Fibroblast of peridontal ligament (primary cell): ENCODE data around the gene CUL2.
A peak's percentile ranks its signal among the peaks of the same experiment; 100 is the strongest.
"Not testable (repeated sequence)": the region's sequence is repeated elsewhere in the genome, so short reads cannot be mapped to it uniquely, and the experiment has no call there.

Experiments
- DNase-seq: peaks from one replicate; pipeline ENCODE4 v3.0.0-alpha.2; 2010; ENCODE audit errors: extremely low read depth

Gene CUL2

DNA sequence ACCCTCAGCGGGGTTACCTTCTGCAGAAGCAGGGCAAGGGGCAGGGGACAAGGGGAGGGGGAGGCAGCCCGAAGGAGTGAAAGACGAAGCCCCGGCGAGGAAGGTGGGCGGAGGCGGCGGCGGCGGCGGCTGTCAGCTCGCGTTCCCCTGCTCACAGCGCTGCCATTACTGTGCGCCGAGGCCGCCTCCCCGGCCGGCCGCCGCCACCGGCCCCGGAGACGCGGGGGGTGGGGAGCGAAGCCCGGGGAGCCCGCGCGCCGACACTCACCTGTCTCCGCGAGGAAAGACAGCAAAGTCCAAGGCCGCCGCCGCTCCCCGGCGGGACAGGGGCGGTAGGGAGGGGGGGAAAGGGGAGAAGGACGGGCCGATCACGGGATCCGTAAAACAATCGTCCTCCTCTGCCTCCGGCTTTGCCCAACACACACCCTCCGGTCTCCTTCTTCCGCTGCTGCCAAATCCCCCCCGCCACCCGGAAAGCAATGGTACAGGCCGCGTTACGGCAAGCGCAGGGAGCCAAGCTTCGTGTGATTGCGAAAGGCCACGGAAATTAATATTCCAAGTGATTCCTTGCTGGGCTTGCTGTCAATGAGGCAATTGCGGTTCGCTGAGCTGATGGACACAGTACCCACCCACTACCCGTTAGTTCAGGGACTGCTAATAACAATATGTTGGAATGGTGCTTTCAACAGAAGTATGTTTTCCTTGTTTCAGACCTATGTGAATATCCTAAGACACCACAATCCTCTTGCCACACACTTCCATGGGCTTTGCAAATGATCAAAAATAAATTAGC is at the start of gene CUL2:
TSS of gene CUL2 (minus strand) at position 180 of the 793 bp plus-strand sequence. CDS start 19,024 bp downstream, outside the sequence.
- DNase-seq: peak; percentile 97

DNA sequence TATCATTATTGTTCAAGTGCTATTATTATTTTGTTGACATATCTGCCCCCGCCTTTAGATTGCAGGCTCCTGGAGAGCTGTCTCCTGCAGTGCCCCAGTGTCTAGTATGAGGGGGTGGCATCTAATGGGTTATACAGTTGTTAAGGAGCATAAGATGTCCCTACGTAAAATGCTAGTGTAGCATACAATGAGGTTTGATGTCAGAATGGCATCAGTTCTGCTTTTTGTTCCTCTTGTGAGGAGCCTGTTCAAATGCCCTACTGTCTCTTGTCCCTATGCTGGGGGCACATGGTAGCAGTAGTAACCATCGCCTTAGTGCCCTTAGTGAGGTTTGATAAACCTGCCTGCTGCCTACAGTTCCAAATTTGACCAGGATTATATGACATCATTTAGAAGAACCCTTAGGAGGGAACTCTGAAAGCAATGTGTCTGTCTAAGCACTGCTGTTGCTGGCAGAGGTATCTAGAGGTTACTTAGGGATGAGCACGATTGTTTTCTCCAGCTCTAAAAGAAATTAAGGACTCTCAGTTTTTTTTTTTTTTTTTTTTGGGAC is 46.2 kb upstream of the CUL2 start:
- DNase-seq: no peak

DNA sequence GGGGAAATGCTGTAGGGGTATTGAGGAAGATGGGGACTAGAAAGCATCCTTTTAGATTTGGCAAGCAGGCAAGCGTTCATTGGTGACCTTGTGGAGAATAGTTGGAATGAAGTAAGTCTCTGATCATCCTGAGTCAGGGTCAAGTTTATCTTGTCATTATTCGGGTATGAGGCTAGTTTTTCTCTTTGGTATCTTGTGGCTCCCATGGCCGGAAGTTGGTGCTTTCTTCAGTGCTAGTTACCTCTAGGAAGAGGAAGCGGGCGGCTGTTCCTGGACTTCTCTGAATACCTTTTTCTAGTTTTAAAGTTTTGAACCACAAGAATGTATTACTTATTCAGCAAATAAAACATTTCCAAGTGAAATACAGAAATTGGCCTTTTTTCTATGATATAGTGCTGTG is 45.7 kb upstream of the CUL2 start:
- no peak for DNase-seq

DNA sequence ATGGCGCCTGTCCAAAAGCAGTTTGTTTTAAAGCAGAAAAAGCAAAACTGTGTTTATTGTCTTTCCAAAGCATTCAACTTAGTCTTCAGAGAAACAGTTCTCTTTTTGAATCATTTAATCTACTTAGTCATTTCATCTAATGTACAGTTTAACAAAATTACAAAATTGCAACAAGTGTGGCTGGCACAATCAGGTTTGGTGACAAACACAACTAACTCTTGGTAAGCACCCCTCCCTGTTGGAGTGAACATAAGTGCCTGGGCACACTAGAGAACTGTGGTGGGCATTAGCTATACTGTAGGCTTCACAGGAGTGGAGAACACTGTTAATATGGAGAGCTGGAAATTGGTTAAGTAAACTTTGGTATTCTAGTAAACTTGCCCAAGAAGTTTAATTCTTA is 43.4 kb upstream of the CUL2 start:
- DNase-seq: no peak

DNA sequence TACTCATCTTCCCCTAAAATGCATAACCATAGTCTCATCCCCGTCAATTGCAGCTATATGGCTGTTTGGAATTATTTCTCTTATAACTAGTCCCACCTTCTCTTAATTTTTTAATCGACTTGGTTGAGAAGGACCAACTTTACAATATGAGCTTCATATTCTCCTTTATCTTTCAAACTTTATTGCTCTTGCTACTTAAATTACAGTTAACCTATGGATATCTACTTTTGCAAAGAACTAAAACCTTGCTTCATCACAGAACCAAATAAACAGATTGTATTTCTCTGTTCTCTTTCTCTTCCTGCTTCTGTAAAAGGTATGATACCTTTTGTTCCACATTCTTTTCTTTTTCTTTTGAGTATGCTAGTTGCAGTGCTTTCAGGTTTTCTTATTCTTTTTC is 42.6 kb upstream of the CUL2 start:
- no peak for DNase-seq

DNA sequence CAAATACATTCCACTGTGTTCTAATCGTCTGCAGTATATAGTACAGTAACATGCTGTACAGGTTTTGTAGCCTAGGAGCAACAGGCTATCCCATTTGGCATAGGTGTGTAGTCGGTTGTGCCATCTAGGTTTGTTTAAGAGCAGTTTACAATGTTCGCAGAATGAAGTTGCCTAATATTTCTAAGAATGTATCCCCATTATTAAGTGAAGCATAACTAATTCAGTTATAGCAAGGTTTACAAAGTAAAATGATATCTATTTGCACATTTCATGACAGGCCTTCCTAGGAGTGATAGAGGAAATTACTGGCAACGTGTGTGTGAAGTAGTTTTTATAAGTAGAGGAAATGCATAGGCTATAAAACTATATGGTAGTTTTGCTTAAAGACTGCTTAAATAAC is 40.5 kb upstream of the CUL2 start:
- DNase-seq: no peak

DNA sequence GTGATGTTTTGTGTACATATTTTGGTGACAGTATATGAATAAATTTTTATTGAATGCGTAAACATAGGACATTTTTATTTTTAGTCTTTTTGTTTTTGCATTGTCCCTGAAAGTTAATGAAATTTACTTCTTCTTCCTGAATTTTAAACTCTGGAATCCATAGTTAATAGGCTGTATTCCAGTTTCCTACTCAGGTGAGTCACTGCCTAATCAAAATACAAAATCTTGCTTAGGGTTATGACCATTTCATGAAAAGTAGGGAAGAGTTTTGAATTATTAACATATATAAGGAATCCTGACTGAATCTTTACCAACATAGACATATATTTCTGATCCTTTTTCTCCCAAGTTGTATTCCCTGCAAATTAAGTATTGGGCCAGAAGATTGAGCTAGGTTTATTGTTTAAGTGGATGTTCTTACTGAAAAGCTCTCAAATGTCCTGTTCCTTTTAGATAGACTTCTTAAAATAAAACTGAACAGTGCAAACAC is 39.1 kb upstream of the CUL2 start:
- DNase-seq: no peak

DNA sequence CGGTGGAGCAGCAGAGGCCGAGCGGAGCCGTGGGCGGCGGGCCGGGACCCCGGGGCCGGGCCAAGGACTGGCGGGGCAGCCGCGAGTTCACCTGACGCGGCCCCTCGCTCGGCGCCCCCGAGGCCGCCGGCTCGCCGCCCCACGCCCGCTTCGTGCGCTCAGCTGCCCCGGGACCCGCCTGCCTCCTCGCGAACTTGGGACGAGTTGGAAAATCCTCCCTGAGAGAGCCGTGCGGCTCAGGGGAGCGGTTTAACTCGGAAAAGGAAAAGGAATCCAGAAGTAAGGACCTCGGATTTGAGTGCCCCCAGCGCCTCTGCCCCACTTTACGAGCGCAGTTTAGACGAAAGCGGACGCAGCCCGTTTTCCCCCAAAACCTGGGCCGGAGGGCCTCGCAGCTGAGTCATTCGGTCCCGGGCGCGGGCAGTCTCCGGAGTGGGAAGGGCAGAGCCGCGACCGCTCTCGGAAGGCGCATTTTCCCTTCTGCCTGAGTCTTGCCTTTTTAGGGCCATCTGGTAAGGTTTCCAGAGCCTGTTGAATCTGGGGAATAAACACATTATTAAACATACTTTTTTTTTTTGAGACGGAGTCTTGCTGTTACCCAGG is 37.2 kb upstream of the CUL2 start:
- DNase-seq: peak; percentile 68

DNA sequence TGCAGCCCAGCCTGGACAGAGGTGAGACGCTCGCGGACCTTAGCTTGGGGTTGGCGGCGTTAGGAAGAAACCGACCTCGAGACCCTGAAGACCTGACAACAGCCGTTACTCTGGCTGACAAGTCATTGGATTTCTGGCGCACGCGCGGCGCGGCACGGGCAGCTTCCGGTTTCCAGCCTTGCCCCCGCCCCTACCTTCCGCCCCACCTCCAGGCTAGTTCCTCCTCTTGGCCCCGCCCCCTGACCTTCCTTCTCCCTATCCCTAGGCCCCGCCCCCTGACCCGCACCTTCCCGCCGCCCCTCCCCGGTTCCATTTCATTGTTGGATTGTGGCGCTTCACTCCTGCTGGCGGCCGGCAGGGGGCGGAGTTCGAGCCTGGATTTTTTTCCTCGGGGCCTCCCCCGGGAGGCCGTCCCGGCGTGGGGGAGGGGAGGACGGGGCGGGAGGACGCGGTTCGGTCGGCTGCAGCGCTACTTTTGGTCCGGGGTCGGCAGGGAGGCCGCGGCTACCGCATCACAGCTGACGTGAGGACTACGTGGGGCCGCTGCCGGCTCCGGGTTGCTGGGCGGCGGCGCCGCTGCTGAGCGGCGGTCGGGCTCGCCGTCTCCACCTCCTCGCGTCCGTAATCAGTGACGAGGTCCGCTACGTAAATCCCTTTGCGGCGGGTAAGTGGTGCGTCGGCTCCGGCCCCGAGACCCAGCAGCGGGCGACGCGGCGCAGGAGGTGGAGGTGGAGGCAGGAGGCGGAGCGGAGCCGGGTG is 36.6 kb upstream of the CUL2 start, which contains the start of gene CREM:
TSS of gene CREM (plus strand) at position 317 of the 759 bp plus-strand sequence. CDS start 10,990 bp downstream, outside the sequence.
- peak; percentile 96 for DNase-seq

DNA sequence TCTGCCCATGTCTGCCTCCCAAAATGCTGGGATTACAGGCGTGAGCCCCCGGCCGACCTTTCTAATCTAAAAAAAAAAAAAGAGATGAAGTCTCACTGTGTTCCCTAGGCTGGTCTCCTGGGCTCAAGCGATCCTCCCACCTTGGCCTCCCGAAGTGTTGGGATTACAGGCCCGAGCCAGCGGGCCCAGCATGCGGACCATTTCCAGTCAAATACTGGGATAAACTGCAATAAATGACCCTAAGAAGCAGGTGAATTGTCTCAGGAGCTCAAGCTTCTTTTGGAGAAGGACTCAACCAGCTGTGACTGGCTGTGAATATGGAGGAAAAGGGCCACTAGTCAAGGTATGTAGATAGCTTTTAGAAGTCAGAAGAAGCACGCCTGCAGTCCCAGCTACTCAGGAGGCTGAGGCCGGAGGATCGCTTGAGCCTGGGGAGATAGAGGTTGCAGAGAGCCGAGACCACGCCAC is 36.0 kb upstream of the CUL2 start:
- DNase-seq: no peak

DNA sequence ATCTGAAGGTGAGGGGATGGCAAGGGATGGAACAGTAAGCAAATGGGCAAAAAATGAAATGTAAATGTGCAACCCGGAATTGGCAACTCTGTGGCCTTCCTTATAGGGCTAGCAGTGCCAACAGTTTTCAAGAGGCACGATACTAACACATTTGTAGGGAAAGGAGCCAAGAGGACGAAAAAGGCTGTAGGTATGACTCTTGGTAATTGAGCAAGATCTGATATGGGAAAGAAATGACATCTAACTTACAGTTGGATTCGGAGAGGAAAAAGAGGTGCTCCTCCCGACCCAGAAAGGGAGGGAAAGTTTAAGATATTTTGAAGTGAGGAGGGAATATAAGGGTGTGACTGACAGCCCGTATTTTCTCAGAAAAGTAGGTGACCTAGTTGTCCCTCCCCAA is 34.4 kb upstream of the CUL2 start:
- no peak for DNase-seq

DNA sequence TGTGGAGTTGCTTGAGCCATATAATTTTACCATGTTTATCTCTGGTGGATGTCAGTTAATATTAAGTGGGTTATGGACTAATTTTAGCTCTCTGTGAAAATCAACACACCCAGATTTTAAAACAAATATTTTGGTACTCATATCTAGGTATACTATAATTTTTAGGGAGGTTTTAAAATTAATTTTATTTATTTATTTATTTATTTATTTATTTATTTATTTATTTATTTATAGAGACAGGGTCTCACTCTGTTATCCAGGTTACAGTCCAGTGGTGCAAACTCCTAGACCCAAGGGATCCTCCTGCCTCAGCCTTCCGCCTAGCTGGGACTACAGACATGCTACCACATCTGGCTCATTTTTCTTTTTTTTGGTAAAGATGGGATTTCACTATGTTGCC is 29.2 kb upstream of the CUL2 start:
- no peak for DNase-seq

DNA sequence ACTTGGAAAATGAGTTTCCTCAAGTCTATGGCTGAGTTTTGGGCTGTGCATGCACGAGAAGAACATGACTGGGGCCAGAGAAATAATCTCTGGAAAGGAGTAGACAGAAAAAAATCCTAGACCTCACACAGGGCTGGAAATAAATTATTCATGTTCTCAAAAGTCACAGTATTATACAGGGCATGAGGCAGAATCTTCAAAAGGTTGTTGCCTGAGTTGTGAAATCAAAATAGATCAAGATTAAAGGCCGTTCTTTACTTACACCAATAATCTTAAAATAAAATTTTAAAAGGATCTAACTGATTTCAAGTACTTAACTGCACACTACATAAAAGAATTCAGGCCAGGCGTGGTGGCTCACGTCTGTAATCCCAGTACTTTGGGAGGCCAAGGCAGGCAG is 22.4 kb upstream of the CUL2 start:
- no peak for DNase-seq

DNA sequence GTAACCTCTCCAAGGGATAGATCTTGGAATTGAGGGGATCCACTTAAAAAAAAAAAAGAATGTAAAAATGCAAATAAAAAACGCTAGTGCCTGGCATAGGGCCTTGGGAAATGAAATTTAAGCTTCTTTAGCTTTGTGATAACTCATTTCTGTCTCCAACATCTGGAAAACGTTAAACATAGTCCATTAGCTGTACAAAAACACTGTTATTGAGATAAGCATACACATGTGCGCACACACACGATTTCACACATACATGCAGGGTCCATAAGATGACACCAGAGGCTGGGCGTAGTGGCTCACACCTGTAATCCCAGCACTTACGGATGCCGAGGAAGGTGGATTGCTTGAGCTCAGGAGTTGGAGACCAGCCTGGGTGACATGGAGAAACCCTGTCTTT is 13.7 kb upstream of the CUL2 start:
- peak; percentile 29 for DNase-seq

DNA sequence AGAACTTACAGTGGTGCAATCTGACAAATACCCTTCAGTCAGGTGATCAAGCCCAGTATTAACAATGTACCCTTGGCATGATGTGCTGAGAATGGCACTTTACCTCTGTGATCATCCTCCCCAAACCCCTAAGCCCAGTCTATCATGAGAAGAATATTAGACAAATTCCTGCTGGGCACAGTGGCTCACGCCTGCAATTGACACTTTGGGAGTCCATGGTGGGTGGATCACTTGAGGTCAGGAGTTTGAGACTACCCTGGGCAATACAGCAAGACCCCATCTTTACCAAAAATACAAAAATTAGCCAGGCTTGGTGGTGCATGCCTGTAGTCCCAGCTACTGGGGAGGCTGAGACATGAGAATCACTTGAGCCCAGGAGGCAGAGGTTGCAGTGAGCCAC is 7.4 kb upstream of the CUL2 start:
- no peak for DNase-seq

DNA sequence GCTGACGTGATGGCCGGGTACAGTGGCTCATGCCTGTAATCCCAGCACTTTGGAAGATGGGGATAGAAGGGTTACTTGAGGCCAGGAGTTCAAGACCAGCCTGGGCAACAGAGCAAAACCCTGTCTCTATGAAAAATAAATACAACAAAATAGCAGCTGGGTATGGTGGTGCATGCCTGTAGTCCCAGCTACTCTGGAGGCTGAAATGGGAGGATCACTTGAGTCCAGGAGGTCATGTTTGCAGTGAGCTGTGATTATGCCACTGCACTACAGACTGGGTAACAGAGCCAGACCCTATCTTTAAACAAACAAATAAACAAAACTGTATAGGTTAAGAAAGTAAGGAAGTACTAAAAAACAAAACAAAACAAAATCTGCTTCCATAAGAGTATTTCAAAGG is 6.2 kb upstream of the CUL2 start:
- no peak for DNase-seq

DNA sequence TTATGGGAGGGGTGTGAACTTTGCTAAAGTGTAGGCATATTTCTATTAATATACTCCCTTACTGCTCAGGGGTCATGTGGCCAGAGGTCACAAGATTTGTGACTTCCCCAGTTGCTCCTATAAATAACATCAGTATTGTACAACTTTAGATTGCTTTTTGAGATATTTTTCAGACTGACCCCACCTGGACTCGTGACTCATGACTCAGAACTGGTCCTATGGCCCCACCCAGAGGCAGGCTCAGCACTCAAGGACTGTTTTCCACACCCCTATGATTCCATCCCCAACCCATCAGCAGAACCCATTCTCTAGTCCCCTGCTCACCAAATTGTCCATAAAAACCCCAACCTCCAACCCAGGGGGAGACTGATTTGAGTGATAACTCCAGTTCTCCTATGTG is 2.7 kb upstream of the CUL2 start:
- no peak for DNase-seq

DNA sequence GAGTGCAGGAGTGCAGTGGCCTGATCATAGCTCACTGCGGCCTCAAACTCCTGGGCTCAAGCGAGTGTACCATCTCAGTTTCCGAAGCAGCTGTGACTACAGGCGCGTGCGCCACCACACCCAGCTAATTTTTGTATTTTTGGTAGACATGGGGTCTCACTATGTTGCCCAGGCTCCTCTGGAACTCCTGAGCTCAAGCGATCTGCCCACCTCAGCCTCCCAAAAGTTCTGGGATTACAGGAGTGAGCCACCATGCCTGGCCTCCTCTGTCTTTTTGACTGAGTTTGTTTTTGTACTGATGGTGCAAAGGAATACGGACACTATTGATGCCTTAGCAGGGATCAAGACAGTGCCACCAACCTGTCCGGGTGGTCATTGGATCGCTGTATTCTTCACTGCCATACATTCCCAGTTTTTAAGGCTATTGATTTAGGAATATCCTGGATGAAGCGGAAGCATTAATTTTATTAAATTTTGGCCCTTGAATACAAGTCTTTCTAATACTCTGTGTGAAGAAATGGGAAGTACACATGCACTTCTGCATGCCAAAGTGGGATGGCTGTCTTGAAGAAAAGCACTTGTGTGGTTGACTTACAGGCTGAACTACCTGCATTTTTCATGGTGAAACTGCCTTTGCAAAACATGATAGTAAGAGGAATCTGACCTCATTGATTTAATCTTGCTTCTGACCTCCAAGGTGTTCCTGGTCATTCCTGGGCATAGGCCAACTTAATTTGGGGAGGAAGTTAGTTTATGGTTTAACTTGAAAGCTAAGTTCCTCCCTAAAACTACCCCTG is 2.1 kb upstream of the CUL2 start:
- no peak for DNase-seq

DNA sequence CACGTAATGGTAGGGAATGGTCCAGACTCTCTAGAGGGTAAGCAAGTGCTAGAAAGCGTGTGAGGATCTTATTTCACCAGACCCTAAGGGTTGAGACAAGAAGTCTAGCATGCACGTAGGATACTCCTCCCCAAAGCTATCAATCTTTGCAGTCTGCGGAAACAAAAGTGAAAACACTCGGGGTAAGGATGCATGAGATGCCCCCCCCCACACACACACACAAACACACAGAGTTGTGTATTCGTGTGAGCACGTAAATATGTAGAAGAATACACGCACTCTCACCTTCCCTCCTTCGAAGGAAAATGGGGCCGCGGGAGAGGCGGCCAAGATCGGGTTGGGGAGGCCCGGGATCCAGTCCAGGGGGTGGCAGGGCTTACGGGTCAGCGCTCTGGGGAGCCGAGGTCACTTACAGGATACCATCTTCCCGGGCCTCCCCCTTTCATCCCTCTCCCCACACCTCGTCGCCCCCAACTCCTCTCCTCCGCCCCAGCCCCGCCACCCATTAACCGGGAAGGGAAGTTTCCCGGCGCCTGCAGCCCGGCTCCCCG is 455 bp downstream of the CUL2 start:
- DNase-seq: peak; percentile 29

DNA sequence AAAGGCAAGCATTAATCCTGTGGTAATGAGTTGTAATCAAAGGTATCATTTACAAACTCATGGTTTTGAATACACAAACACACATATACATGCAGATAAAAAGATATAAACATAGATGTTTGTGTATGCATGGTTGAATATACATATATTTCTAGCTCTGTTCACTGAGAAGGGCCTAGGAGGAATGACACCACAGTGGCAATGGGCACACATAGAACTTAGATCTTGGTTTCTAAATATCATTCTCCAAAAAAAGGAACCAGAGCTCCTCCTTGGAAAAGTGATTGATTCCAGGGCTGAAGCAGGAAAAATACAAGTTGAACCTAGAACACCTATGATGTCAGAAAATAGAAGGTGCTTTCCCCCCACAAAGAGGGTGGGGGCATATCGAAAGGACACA is 6.9 kb downstream of the CUL2 start:
- no peak for DNase-seq

DNA sequence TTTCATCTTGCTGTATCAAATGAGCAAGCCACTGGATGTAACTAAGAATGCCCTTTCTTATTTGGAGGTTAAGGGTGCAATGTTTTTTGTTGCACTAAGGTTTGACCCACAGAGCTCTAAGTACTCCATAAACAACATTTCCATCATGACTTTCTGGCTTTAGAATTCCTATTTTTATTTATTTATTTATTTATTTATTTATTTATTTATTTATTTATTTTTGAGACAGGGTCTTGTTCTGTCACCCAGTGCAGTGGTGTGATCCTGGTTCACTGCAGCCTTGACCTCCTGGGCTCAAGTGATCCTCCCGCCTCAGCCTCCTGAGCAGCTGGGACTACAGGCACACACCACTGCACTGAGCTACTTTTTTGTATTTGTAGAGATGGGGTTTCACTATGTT is 9.9 kb downstream of the CUL2 start:
- not testable (repeated sequence) for DNase-seq
